HG02678 (cell line): Measurements from ENCODE around the gene TM7SF3.

Experiments
- ATAC-seq: cut with Tn5 transposase; IDR thresholded peaks from one replicate; pipeline ENCODE4 v1.9.1; 2021; ENCODE audit warnings: mild to moderate bottlenecking, moderate library complexity; ENCODE audit not compliant: unreplicated experiment

The TM7SF3 gene

GRCh38 chr12:27015730-27016076 lies 1.5 kb upstream of the TM7SF3 start:
- no peak for ATAC-seq

DNA sequence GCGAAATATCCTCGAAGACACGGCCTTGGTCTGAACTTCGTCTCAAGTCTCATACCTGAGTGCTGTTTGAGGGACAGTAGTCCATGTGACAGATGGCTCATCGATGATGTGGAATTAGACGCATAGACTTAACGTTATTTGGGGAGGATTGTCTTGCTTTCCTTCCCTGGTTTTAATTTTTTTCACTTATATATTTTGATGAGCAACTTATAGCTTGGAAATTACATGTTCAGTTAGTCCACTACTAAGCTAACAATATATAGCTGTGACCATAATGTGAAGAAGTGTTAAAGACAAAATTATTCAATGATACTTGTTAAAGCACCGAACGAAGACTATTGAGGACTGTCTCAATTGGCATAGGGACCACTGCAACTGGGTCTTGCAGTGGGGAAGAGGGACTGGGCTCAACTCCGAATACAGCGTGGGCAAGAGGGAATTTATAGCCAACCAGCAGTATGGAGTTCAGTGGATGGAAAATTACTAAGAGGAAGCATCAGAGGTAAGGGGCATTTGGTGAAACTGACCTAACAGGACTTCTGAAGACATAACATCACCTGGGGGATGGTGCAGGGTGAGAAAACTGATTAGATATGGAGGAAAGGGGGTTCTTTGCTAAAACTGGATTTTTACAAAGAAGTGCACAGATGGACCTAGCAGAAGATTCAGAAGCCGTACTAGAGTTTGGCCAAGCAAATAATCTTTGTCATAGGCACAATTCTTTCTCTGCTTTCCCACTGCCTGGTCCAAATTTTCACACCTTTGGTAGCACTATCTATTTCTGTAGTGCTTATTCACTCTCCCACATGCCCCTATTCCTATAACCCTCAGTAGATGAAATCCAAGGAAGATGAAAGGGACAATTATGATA lies 910 bp upstream of the TM7SF3 start:
- no peak for ATAC-seq

GRCh38 chr12:27013611-27014084 lies 536 bp downstream of the TM7SF3 start:
- peak; percentile 30 for ATAC-seq

DNA sequence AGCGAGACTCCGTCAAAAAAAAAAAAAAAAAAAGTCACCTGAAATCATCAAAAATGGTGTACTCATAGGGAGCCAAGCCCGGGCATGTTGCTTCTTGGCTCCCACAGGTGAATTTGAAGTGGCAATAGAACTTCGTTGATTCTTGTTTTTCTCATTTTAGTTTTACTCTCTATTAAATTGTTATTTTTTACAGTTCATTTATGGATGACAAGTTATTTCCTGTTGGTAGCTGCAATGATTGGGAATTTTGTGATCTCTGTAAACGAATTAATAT lies 1.3 kb downstream of the TM7SF3 start:
- no peak for ATAC-seq

DNA sequence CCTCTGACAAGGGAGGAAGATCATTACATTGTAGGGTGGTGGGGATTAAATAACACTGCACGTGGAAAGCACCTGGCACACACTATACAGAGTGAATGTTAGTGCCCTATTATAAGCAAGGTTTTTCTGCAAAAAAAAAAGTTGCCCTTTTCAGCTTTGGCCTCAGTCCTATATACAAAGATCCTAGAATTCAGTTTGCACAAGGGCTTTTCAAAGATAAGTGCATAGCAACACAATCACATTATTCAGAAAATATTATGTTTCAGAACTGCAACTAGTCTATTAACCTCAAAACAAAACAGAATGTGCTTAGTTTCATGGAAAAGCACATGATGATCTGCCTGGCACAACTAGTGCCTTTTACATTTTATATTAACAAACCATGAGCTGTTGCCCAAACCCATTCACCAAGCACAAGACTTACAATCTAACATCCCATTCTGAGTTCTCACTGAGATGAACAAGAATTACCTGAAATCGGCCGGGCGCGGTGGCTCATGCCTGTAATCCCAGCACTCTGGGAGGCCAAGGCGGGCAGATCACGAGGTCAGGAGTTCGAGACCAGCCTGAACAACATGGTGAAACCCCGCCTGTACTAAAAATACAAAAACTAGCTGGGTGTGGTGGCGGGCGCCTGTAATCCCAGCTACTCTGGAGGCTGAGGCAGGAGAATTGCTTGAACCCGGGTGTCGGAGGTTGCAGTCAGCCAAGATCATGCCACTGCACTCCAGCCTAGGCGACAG lies 1.8 kb downstream of the TM7SF3 start:
- no peak for ATAC-seq

DNA sequence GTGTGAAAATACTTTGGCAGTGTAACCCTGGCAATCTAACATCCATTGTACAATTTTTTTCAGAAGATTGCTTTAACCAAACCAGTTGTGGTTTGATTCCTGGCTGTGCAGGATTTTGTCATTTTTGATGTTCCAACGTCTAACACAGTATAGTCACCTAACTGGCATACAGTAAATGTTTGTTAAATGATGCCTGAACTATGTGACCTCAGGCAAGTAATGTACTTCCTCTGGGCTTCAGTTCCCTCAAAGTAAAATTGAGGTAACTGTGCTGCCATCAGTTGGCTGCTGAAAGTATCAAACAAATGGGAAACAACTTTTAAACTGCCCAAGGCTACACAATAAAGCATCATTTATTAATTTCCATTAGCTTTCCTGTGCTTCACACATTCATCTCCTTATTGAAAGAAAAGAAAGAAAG lies 4.3 kb downstream of the TM7SF3 start:
- no peak for ATAC-seq

- ATAC-seq, result no peak
Observed at GRCh38 chr12:27008081-27008480, 6.1 kb downstream of the TM7SF3 start.

GRCh38 chr12:27006797-27007467 lies 7.3 kb downstream of the TM7SF3 start:
- ATAC-seq, result no peak

DNA sequence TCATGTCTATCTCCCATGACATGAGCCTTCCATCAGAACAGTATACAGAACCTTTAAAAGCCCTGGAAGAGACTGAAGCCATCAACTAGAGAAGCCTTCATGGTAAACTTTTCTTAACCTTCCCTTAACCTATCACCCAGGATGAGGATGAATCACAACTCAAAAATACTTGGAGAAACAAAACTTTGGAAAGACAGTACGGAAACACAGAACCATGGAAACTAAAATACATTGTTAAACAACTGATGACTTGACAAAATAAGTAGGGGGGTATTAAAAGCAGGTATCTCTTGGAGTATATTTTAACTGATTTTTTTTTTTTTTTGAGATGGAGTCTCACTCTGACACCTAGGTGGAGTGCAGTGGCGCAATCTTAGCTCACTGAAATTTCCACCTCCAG lies 8.7 kb downstream of the TM7SF3 start:
- no peak for ATAC-seq

GRCh38 chr12:27003421-27004381 lies 10.5 kb downstream of the TM7SF3 start:
- no peak for ATAC-seq

DNA sequence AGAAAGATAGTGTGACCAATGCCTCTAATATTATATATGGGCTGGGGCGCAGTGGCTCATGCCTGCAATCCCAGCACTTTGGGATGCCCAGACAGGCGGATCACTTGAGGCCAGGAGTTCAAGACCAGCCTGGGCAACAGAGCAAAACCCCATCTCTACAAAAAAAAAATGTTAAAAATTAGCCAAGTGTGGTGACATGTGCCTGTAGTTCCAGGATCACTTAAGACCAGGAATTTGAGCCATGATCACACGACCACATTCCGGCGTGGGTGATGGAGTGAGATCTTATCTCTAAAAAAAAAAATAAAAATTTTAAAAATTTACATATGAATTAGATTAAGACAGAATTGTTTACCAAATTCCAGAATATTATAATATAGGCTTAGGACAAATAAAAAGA lies 12.0 kb downstream of the TM7SF3 start:
- ATAC-seq, result no peak

GRCh38 chr12:27001663-27002062 lies 12.5 kb downstream of the TM7SF3 start:
- ATAC-seq, result no peak

DNA sequence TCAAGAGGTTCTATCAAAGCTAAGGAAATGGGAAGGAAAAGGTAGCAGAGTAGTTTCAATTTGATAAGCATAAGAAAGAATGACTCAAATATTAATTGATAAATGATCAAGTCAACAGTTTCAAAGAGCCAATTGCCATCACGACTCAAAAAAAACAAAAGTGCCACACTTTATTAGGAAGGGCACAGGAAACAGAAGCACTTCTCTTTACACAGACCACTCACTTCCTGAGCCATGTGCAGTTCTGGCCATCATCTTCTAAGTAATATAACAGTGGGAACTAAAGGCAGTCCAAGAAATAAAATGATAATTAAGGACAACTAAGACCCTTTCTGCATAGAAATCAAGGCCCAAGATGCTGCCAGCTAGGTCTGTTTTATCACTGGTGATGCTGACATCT lies 13.2 kb downstream of the TM7SF3 start:
- ATAC-seq, result no peak

DNA sequence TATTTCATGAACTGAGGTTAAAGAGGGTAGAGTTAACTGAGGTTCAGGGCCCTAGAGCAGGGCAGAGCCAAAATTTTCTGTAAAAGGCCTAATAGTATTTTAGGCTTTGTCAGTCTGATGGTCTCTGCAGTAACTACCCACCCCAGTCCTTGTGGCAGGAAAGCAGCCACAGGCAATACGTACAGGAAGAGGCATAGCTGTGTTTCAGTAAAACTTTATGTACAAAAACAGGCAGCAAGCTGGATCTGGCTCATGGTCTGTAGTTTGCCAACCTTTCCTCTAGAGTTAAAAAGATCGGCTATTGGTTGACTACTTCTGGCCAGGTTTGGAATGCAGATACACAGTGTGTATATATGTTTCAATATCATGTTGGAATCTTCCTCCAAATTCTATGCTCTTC lies 17.2 kb downstream of the TM7SF3 start:
- no peak for ATAC-seq

DNA sequence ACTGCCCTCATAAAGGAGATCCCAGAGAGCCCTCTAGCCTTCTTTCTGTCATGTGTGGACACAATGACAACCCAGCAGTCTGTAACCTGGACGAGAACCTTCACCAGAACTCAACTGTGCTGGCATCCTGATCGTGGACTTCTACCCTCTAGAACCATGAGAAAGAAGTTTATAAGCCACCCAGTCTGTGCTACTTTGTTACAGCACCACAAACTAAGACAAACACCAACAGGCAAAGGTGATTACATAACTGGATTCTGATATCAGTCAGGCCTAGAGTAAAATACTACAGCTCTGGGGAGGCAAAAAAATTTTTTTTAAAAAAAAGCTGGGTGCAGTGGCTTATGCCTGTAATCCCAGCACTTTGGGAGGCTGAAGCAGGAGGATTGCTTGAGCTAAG lies 18.5 kb downstream of the TM7SF3 start:
- no peak for ATAC-seq

DNA sequence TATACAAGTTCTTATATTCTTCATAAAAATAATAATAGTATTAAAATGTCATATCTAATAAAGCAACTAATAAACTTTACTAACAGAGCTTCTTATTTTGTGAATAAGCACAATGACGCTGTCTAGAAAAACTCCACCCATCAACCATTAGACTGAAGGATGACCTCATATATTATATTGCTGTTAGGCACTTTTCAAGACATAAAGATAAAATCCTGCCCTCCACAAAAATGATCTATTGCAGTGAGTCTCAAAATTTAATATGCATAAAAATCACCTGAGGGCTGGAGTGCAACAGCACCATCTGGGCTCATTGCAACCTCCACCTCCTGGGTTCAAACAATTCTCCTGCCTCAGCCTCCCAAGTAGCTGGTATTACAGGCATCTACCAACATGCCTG lies 20.1 kb downstream of the TM7SF3 start:
- no peak for ATAC-seq

DNA sequence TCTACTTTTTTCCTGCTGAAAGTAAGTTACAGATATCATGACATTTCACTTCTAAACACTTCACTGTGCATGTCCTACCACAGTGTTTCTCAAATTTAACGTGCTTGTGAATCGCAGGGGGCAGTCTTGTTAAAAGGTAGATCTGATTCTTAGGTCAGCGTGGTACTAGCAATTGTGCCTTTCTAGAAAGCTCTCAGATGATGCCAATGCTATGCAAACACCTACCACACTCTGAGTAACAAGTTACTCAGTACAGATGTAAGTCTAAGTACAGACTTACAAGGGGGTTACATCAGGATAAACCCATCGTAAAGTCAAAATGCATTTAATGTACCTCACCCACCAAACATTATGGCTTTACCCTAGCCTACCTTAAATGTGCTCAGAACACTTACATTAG lies 22.4 kb downstream of the TM7SF3 start:
- no peak for ATAC-seq

DNA sequence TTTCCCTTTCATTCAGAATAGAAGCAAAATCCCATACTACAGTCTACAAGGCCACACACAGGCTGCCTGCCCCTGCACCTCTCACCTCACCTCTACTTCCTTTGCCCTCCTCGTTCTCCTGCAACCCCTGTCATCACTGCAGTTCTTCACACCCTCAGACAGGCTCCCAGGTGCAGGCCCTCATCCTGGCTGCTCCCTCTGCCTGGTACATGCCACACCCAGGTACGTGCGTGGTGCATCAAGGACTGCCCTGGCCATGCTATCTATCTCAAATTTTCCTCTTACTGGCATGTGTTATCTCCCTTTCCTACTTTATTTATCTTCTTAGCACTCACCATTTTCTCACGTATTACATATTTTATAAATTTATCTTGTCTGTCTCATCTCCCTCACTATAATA lies 24.3 kb downstream of the TM7SF3 start:
- ATAC-seq, result no peak

GRCh38 chr12:26988703-26989102 lies 25.5 kb downstream of the TM7SF3 start:
- ATAC-seq, result no peak

- no peak for ATAC-seq
Observed at GRCh38 chr12:26987634-26988424, 26.4 kb downstream of the TM7SF3 start.
